HG03432 (cell line): Measurements from ENCODE around the gene ZNF878.
A peak's percentile ranks its signal among the peaks of the same experiment; 100 is the strongest.

Source experiments
- ATAC-seq: cut with Tn5 transposase; IDR thresholded peaks from one replicate; pipeline ENCODE4 v1.9.1; 2021; ENCODE audit warnings: mild to moderate bottlenecking, moderate library complexity; ENCODE audit not compliant: unreplicated experiment

Gene ZNF878

GRCh38 chr19:12035220-12036172 is 17.3 kb downstream of the ZNF878 start, which contains the start of gene ZNF433:
ZNF433 (minus strand) TSS chr19:12035679; CDS start chr19:12035539, 140 bp downstream.
- peak; percentile 89 for ATAC-seq

GRCh38 chr19:12034620-12035019 is 18.1 kb downstream of the ZNF878 start:
- ATAC-seq = no peak

- no peak for ATAC-seq
Measured at GRCh38 chr19:12034198-12034597, 18.6 kb downstream of the ZNF878 start.

- no peak for ATAC-seq
Measured at GRCh38 chr19:12015753-12016116, 37.0 kb downstream of the ZNF878 start.

GRCh38 chr19:12015015-12015752 is 37.6 kb downstream of the ZNF878 start:
- no peak for ATAC-seq

- peak; percentile 78 for ATAC-seq
Measured at GRCh38 chr19:12000152-12000981, 52.4 kb downstream of the ZNF878 start.

- ATAC-seq = no peak
Measured at GRCh38 chr19:11995174-11995573, 57.6 kb downstream of the ZNF878 start.
